ENCODE data around the gene PCDHA11. TPM values are rescaled to one million over a fixed set of nuclear protein-coding genes. Genes with fewer than 3 reads are reported as not detected.
A peak's percentile ranks its signal among the peaks of the same experiment; 100 is the strongest.
"Not testable (repeated sequence)": the region's sequence is repeated elsewhere in the genome, so short reads cannot be mapped to it uniquely, and the experiment has no call there.

PCDHA11 gene
- total RNA-seq, 1 donor from 2014 or later: 5.4 TPM

GRCh38 chr5:140822281-140822629 lies 46.5 kb upstream of the PCDHA11 start:
- H3K27ac Mint-ChIP-seq: no peak overlapping the region
- H3F3A ChIP-seq (ENCODE audit: low read depth): no peaks in the 10 kb centered on the region
- TF ChIP-seq EZH2phosphoT487 (IDR thresholded peaks at IDR 0.05) (no peak), CTCF (IDR thresholded peaks at IDR 0.05) (no peak), EZH2 (IDR thresholded peaks at IDR 0.05) (no peak)
- no peak for DNase-seq (ENCODE audit: low spot score)
- H3K4me2 ChIP-seq: no peak overlapping the region
- no peak overlapping the region for H3K4me3 ChIP-seq
- H2AFZ ChIP-seq (replicated peaks): no peak overlapping the region
- no peaks in the 10 kb centered on the region for H3K4me1 ChIP-seq
- H3K79me2 ChIP-seq (ENCODE audit: low read depth): no peaks in the 10 kb centered on the region
- H3K9ac ChIP-seq: no peak overlapping the region
- no peak overlapping the region for H3K27ac ChIP-seq
- H3K36me3 Mint-ChIP-seq: peaks cover 33% of the 10 kb centered on the region
- no peaks in the 10 kb centered on the region for H3K36me3 ChIP-seq
- no peaks in the 10 kb centered on the region for H3K27me3 ChIP-seq
- no peak overlapping the region for H3K4me3 Mint-ChIP-seq
- H3K9me3 ChIP-seq (ENCODE audit: low read depth): no peaks in the 10 kb centered on the region
- H3K4me1 Mint-ChIP-seq: no peaks in the 10 kb centered on the region
- peaks cover 29% of the 10 kb centered on the region for H3K9me3 Mint-ChIP-seq
- H3K27me3 Mint-ChIP-seq (ENCODE audit: insufficient read depth, low read depth): no peaks in the 10 kb centered on the region
- no peaks in the 10 kb centered on the region for H4K20me1 ChIP-seq (ENCODE audit: low read depth)

DNA sequence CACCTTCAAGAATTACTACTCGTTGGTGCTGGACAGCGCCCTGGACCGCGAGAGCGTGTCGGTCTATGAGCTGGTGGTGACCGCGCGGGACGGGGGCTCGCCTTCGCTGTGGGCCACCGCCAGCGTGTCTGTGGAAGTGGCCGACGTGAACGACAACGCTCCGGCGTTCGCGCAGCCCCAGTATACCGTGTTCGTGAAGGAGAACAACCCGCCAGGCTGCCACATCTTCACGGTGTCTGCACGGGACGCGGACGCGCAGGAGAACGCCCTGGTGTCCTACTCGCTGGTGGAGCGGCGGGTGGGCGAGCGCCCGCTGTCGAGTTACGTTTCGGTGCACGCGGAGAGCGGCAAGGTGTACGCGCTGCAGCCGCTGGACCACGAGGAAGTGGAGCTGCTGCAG lies 45.8 kb upstream of the PCDHA11 start:
- not testable (repeated sequence) for H3K9me3 ChIP-seq (ENCODE audit: low read depth); H3K9ac ChIP-seq; H4K20me1 ChIP-seq (ENCODE audit: low read depth); H3K4me1 ChIP-seq; H3K27ac ChIP-seq; H3K79me2 ChIP-seq (ENCODE audit: low read depth); H3K4me1 Mint-ChIP-seq; H3K36me3 ChIP-seq; H3F3A ChIP-seq (ENCODE audit: low read depth); H3K27me3 ChIP-seq; H3K4me3 Mint-ChIP-seq; H3K27me3 Mint-ChIP-seq (ENCODE audit: insufficient read depth, low read depth); H3K4me3 ChIP-seq; H3K27ac Mint-ChIP-seq; DNase-seq (ENCODE audit: low spot score); H3K4me2 ChIP-seq; H2AFZ ChIP-seq (replicated peaks)
- Mint-ChIP-seq H3K36me3 (peaks cover 31% of the 10 kb centered on the region), H3K9me3 (peaks cover 30% of the 10 kb centered on the region)

DNA sequence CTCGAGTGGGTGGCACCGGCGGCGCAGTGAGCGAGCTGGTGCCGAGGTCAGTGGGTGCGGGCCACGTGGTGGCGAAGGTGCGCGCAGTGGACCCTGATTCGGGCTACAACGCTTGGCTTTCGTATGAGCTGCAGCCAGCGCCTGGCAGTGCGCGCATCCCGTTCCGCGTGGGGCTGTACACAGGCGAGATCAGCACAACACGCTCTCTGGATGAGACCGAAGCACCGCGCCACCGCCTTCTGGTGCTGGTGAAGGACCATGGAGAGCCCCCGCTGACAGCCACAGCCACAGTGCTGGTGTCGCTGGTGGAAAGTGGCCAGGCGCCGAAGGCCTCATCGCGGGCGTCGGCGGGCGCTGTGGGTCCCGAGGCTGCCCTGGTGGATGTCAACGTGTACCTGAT lies 45.3 kb upstream of the PCDHA11 start:
- TF ChIP-seq EZH2 (IDR thresholded peaks at IDR 0.05) (no peak), EZH2phosphoT487 (IDR thresholded peaks at IDR 0.05) (no peak), CTCF (IDR thresholded peaks at IDR 0.05) (no peak)
- H3K79me2 ChIP-seq (ENCODE audit: low read depth): no peaks in the 10 kb centered on the region
- no peaks in the 10 kb centered on the region for H3K27me3 Mint-ChIP-seq (ENCODE audit: insufficient read depth, low read depth)
- no peak overlapping the region for H2AFZ ChIP-seq (replicated peaks)
- peaks cover 32% of the 10 kb centered on the region for H3K36me3 Mint-ChIP-seq
- no peaks in the 10 kb centered on the region for H3K27me3 ChIP-seq
- no peak overlapping the region for H3K4me3 Mint-ChIP-seq
- no peak overlapping the region for H3K4me3 ChIP-seq
- no peak overlapping the region for H3K4me2 ChIP-seq
- H4K20me1 ChIP-seq (ENCODE audit: low read depth): no peaks in the 10 kb centered on the region
- no peaks in the 10 kb centered on the region for H3K36me3 ChIP-seq
- no peaks in the 10 kb centered on the region for H3K9me3 ChIP-seq (ENCODE audit: low read depth)
- no peaks in the 10 kb centered on the region for H3K4me1 ChIP-seq
- H3K9me3 Mint-ChIP-seq: peaks cover 31% of the 10 kb centered on the region
- no peaks in the 10 kb centered on the region for H3F3A ChIP-seq (ENCODE audit: low read depth)
- no peak overlapping the region for H3K27ac ChIP-seq
- no peak overlapping the region for H3K9ac ChIP-seq
- no peak overlapping the region for H3K27ac Mint-ChIP-seq
- H3K4me1 Mint-ChIP-seq: no peaks in the 10 kb centered on the region
- no peak for DNase-seq (ENCODE audit: low spot score)

- no peaks in the 10 kb centered on the region for H3K79me2 ChIP-seq (ENCODE audit: low read depth)
- Mint-ChIP-seq H3K9me3 (peaks cover 46% of the 10 kb centered on the region), H3K27ac (no peak within 1 kb of the TSS), H3K27me3 (ENCODE audit: insufficient read depth, low read depth) (no peaks in the 10 kb centered on the region), H3K4me3 (peak within 1 kb of the TSS; percentile 81), H3K36me3 (peaks cover 28% of the 10 kb centered on the region), H3K4me1 (no peaks in the 10 kb centered on the region)
- no peaks in the 10 kb centered on the region for H3F3A ChIP-seq (ENCODE audit: low read depth)
- H3K9me3 ChIP-seq (ENCODE audit: low read depth): no peaks in the 10 kb centered on the region
- TF ChIP-seq EZH2phosphoT487 (IDR thresholded peaks at IDR 0.05): no peak
- no peak for TF ChIP-seq CTCF (IDR thresholded peaks at IDR 0.05)
- no peak for TF ChIP-seq EZH2 (IDR thresholded peaks at IDR 0.05)
- no peak within 1 kb of the TSS for H3K27ac ChIP-seq
- H4K20me1 ChIP-seq (ENCODE audit: low read depth): no peaks in the 10 kb centered on the region
- DNase-seq (ENCODE audit: low spot score): no peak
- H2AFZ ChIP-seq (replicated peaks): no peak within 1 kb of the TSS
- no peak within 1 kb of the TSS for H3K4me2 ChIP-seq
- no peak within 1 kb of the TSS for H3K9ac ChIP-seq
- no peaks in the 10 kb centered on the region for H3K4me1 ChIP-seq
- no peaks in the 10 kb centered on the region for H3K27me3 ChIP-seq
- peaks cover 6% of the 10 kb centered on the region for H3K36me3 ChIP-seq
- no peak within 1 kb of the TSS for H3K4me3 ChIP-seq
Measured at GRCh38 chr5:140827704-140828361, 40.9 kb upstream of the PCDHA11 start, which contains the start of gene PCDHA6. TSS of gene PCDHA6 (plus strand) at chr5:140827960. CDS start at chr5:140828092, 132 bp downstream.
